Esophagus squamous epithelium (tissue), 5 donors: ENCODE results near the gene TXNDC8. TPM values are rescaled to one million over a fixed set of nuclear protein-coding genes. Genes with fewer than 3 reads are reported as not detected.

ENCODE experiments used
- DNase-seq: peaks from one replicate; lab custom pipeline; 2025; lab: John Stamatoyannopoulos, UW
- H3K27ac ChIP-seq, 4 donors: fragments of 200-600 bp; sonication (generic); one replicate each; pipeline ENCODE4 v1.5.1; 2016 to 2019; ENCODE audit warnings: mild to moderate bottlenecking in 1 of 4
- H3K27me3 ChIP-seq, 4 donors: fragments of 200-600 bp; sonication (generic); 1 replicate in 3 of 4; 2 replicates in 1 of 4; pipeline versions ENCODE4 v1.5.1 to v1.6.0; 2017 to 2021; ENCODE audit warnings: antibody characterized with exemption in 1 of 4
- H3K36me3 ChIP-seq, 3 donors: fragments of 200-600 bp; sonication (generic); one replicate each; pipeline ENCODE4 v1.5.1; 2016 to 2019
- H3K4me1 ChIP-seq, 3 donors: fragments of 200-600 bp; sonication (generic); one replicate each; pipeline ENCODE4 v1.5.1; 2017 to 2019
- H3K4me3 ChIP-seq, 4 donors: fragments of 200-600 bp; sonication (generic); 1 replicate in 3 of 4; 2 replicates in 1 of 4; pipeline ENCODE4 v1.5.1; 2016 to 2019; ENCODE audit warnings: mild to moderate bottlenecking in 2 of 4, moderate library complexity in 1 of 4
- H3K9me3 ChIP-seq, 3 donors: fragments of 200-600 bp; sonication (generic); one replicate each; pipeline ENCODE4 v1.5.1; 2016 to 2019
- CTCF ChIP-seq, 6 experiments: fragments of 450-650 bp in 4 of 6; fragments of 200-600 bp in 2 of 6; sonication (generic) in 2 of 6; IDR thresholded peaks; one replicate each; pipeline ENCODE4 v1.5.1; 2016 to 2019; ENCODE audit warnings: antibody characterized with exemption in 6 of 6, mild to moderate bottlenecking in 4 of 6, moderate library complexity in 4 of 6
- POLR2A ChIP-seq, 4 donors: fragments of 450-650 bp; IDR thresholded peaks; one replicate each; pipeline ENCODE4 v1.6.1; 2017; ENCODE audit warnings: antibody characterized with exemption in 4 of 4, mild to moderate bottlenecking in 4 of 4, moderate library complexity in 3 of 4
- WGBS, 2 donors: methylation state at CpG; one replicate each; pipeline ENCODE4 v1.1.5; 2018; 5-methylcytosine and 5-hydroxymethylcytosine counted together
- intact Hi-C: fragments of 100-400 bp; cut with DNase I; formaldehyde crosslinking; loops from one replicate; pipeline ENCODE4 v1.15.0; 2022
- total RNA-seq, 4 donors: library from RNA; depleted of rRNA; stranded (reverse); fragments of >200 nt; gene quantifications; one replicate each; pipeline ENCODE4 v1.1.0, GENCODE V29; 2016
- donor health status: DM: yes; HTN: yes; CAD: no.

TXNDC8 gene
- total RNA-seq, 4 donors from 2014 or later, result not detected

GRCh38 chr9:110259566-110259965, 78.1 kb downstream of the TXNDC8 start:
- Histone ChIP-seq H3K27ac (no peak overlapping the region), H3K4me3 (no peak overlapping the region), H3K27me3 (no peaks in the 10 kb centered on the region), H3K4me1 (peaks cover 15 to 32% (median 15%) of the 10 kb centered on the region in 3 donors), H3K9me3 (no peaks in the 10 kb centered on the region), H3K36me3 (no peaks in the 10 kb centered on the region)
- TF ChIP-seq CTCF (IDR thresholded peaks at IDR 0.05) (no peak), POLR2A (IDR thresholded peaks at IDR 0.05) (no peak)
- intact Hi-C loops, result no loop called here
- DNase-seq, result no peak
- 89 to 94% methylated on average over 2 of the region's 2 CpGs for WGBS, 2 donors

DNA sequence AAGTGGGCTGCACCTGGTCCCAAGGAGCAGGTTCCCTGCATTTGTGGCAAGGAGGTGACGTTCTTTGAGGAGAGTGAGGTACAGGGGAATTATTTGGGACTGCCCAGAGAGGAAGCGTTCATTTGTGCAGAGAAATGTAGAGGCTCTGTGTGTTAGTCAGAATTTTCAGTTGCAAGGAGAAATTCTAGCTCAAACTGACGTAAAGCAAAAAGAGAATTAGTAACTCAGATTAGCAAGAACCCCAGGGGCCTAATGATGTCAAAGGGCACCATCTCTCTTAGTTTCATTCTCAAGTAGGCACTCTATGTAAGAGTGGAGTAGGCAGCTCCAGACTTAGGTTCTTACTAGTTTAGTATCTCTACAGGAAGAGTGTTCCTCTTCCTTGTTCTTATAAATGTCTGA, 79.0 kb downstream of the TXNDC8 start:
- Histone ChIP-seq H3K36me3 (no peaks in the 10 kb centered on the region), H3K4me3 (no peak overlapping the region), H3K9me3 (no peaks in the 10 kb centered on the region), H3K4me1 (peaks cover 15 to 41% (median 23%) of the 10 kb centered on the region in 3 donors), H3K27me3 (no peaks in the 10 kb centered on the region), H3K27ac (peak overlapping the region in 2 of 4 donors; percentile 98 to 99)
- DNase-seq, result no peak
- WGBS, 2 donors, result 85 to 91% methylated on average over 3 of the region's 3 CpGs
- intact Hi-C loops, result no loop called here
- no peak for TF ChIP-seq CTCF (IDR thresholded peaks at IDR 0.05)
- TF ChIP-seq POLR2A (IDR thresholded peaks at IDR 0.05), result no peak

DNA sequence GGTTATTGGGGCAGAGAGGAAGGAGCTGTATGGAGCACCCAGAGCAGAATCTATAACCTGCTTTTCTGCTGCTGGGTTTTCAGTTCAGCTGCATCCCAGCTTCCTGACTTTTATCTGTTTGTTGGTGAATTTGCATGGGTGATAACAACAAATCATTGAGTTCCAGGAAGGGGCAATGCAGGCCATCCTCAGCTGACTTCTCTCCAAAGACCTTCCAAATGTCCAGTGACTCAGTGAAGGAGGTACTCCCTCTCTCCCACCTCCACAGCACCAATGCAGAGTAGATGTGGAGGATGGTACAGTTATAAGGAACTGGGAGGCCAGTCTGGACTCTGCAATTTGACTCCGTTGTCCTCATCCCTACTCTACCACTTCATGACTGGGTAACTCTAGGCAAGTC, 79.7 kb downstream of the TXNDC8 start:
- Histone ChIP-seq H3K36me3 (no peaks in the 10 kb centered on the region), H3K27ac (peak overlapping the region; percentile 96 to 99 (median 98)), H3K9me3 (no peaks in the 10 kb centered on the region), H3K27me3 (no peaks in the 10 kb centered on the region), H3K4me3 (peak overlapping the region in 3 of 4 donors; percentile 96 to 99 (median 98)), H3K4me1 (peaks cover 15 to 48% (median 28%) of the 10 kb centered on the region in 3 donors)
- no peak for DNase-seq
- 85 to 100% methylated on average over 1 of the region's 1 CpG for WGBS, 2 donors
- TF ChIP-seq POLR2A (IDR thresholded peaks at IDR 0.05) (no peak), CTCF (IDR thresholded peaks at IDR 0.05) (no peak)
- intact Hi-C loops, result no loop called here

- no peak for DNase-seq
- H3K36me3 ChIP-seq, result no peaks in the 10 kb centered on the region
- intact Hi-C loops, result no loop called here
- peak overlapping the region; percentile 96 to 99 (median 98) for H3K27ac ChIP-seq
- 6 to 9% methylated on average over 11 to 14 of the region's 14 CpGs for WGBS, 2 donors
- H3K4me1 ChIP-seq, result peaks cover 15 to 55% (median 28%) of the 10 kb centered on the region in 3 donors
- peak overlapping the region; percentile 76 to 99 (median 97) for H3K4me3 ChIP-seq
- H3K9me3 ChIP-seq, result no peaks in the 10 kb centered on the region
- TF ChIP-seq CTCF (IDR thresholded peaks at IDR 0.05) (no peak), POLR2A (IDR thresholded peaks at IDR 0.05) (no peak)
- no peaks in the 10 kb centered on the region for H3K27me3 ChIP-seq
Measured at GRCh38 chr9:110257097-110257841, 80.4 kb downstream of the TXNDC8 start.

- Histone ChIP-seq H3K4me3 (peak within 1 kb of the TSS; percentile 76 to 99 (median 97)), H3K27me3 (no peaks in the 10 kb centered on the region), H3K4me1 (peaks cover 15 to 62% (median 28%) of the 10 kb centered on the region in 3 donors), H3K9me3 (no peaks in the 10 kb centered on the region), H3K36me3 (no peaks in the 10 kb centered on the region), H3K27ac (peak within 1 kb of the TSS; percentile 96 to 99 (median 98))
- intact Hi-C loops, result no loop called here
- TF ChIP-seq POLR2A (IDR thresholded peaks at IDR 0.05) (peak in 3 of 4 donors; percentile 65 to 90 (median 87)), CTCF (IDR thresholded peaks at IDR 0.05) (no peak)
- DNase-seq, result peak; percentile 59
- WGBS, 2 donors, result 0% methylated on average over 4 to 5 of the region's 65 CpGs
Measured at GRCh38 chr9:110256380-110257096, 81.1 kb downstream of the TXNDC8 start, which contains the start of gene TXN. Gene TXN (minus strand): TSS chr9:110256507. CDS start chr9:110256435, 72 bp downstream.
